ENCODE measurements around the gene ZC3H10. TPM values are rescaled to one million over a fixed set of nuclear protein-coding genes. Genes with fewer than 3 reads are reported as not detected.
"Not testable (repeated sequence)": the region's sequence is repeated elsewhere in the genome, so short reads cannot be mapped to it uniquely, and the experiment has no call there.

ZC3H10 gene
- total RNA-seq, 1 experiment from 2014 or later = 8.2 TPM

- Histone ChIP-seq H3K27me3 (ENCODE audit: control insufficient read depth, insufficient read depth, low read length) (no peaks in the 10 kb centered on the region), H3K4me3 (ENCODE audit: insufficient read depth, low read depth, low read length) (no peak overlapping the region), H3K36me3 (replicated peaks; ENCODE audit: control insufficient read depth, insufficient read depth, low read length) (peaks cover 30% of the 10 kb centered on the region)
- DNase-seq = no peak
These were observed 4.0 kb upstream of the ZC3H10 start for GRCh38 chr12:56114084-56114483.

GRCh38 chr12:56115329-56115728 lies 2.7 kb upstream of the ZC3H10 start:
- H3K27me3 ChIP-seq (ENCODE audit: control insufficient read depth, insufficient read depth, low read length) = no peaks in the 10 kb centered on the region
- peaks cover 23% of the 10 kb centered on the region for H3K36me3 ChIP-seq (replicated peaks; ENCODE audit: control insufficient read depth, insufficient read depth, low read length)
- no peak for DNase-seq
- H3K4me3 ChIP-seq (ENCODE audit: insufficient read depth, low read depth, low read length) = peak overlapping the region; percentile 83

- DNase-seq = peak; percentile 81
- Histone ChIP-seq H3K4me3 (ENCODE audit: insufficient read depth, low read depth, low read length) (peak within 1 kb of the TSS; percentile 83), H3K27me3 (ENCODE audit: control insufficient read depth, insufficient read depth, low read length) (no peaks in the 10 kb centered on the region), H3K36me3 (replicated peaks; ENCODE audit: control insufficient read depth, insufficient read depth, low read length) (peaks cover 19% of the 10 kb centered on the region)
These were observed 1.6 kb upstream of the ZC3H10 start, which contains the start of gene RPL41 for GRCh38 chr12:56116267-56117081. Gene RPL41, plus strand, starts transcription at chr12:56116633.

DNA sequence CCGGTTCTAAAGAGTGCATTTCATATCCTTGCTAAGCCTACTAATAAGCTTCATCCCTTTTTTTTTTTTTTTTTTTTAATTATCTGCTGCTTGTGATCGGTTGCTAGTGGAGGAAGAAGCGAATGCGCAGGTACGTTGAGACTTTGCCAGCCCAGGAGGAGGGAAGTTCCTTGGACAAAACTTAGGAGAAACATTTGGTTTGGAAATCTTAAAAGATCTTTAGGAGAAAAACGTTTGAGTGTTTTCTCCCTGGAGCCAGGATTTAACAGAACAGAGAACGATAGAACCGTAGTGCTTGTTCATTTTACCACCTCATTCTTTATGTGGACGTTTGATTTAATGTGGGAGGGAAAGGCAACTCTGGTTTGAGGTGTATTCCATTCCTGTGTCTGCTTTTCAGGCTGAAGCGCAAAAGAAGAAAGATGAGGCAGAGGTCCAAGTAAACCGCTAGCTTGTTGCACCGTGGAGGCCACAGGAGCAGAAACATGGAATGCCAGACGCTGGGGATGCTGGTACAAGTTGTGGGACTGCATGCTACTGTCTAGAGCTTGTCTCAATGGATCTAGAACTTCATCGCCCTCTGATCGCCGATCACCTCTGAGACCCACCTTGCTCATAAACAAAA lies 872 bp upstream of the ZC3H10 start:
- H3K27me3 ChIP-seq (ENCODE audit: control insufficient read depth, insufficient read depth, low read length); DNase-seq: not testable (repeated sequence)
- Histone ChIP-seq H3K4me3 (ENCODE audit: insufficient read depth, low read depth, low read length) (peak overlapping the region; percentile 83), H3K36me3 (replicated peaks; ENCODE audit: control insufficient read depth, insufficient read depth, low read length) (peaks cover 17% of the 10 kb centered on the region)

DNA sequence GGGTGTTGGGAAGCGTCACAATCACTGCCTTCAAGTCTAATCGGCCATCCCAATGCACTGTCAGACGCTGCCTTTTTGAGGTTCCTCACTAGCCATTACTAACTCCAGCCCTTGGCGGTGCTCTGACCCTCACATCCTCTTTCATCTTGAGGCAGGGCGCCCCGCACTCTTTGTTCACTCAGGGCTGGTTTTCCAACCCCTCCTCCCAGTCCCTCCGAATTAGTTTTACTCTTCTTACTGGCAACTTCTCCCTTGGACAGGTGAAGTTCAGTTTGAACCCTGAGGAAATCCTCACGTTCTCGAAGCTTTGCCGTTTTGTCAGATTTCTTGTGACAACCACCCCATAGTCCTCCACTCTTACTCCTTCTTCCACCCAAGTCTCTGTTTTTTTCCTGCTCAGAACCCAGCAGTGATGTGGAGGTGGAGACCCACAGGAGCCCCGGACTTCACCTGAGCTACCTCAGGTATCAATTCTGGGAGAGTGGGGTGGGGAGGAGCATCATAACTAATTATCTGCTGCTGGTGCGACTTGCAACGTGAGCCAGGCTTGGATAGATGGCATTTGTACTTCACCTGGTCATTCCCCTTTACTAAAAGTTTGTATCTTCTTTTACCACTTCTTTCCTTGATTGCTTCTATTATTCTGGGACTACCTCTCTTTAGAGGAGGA lies 757 bp downstream of the ZC3H10 start:
- no peak for DNase-seq
- H3K36me3 ChIP-seq (replicated peaks; ENCODE audit: control insufficient read depth, insufficient read depth, low read length) = peaks cover 13% of the 10 kb centered on the region

GRCh38 chr12:56119361-56119796 lies 1.3 kb downstream of the ZC3H10 start:
- DNase-seq = peak; percentile 93
- Histone ChIP-seq H3K27me3 (ENCODE audit: control insufficient read depth, insufficient read depth, low read length) (no peaks in the 10 kb centered on the region), H3K36me3 (replicated peaks; ENCODE audit: control insufficient read depth, insufficient read depth, low read length) (peaks cover 13% of the 10 kb centered on the region), H3K4me3 (ENCODE audit: insufficient read depth, low read depth, low read length) (no peak overlapping the region)

More for the DNA sequence above, 757 bp downstream of the ZC3H10 start:
- Histone ChIP-seq H3K4me3 (ENCODE audit: insufficient read depth, low read depth, low read length) (peak overlapping the region; percentile 71), H3K27me3 (ENCODE audit: control insufficient read depth, insufficient read depth, low read length) (no peaks in the 10 kb centered on the region)

GRCh38 chr12:56120158-56120846 lies 2.2 kb downstream of the ZC3H10 start:
- Histone ChIP-seq H3K27me3 (ENCODE audit: control insufficient read depth, insufficient read depth, low read length) (no peaks in the 10 kb centered on the region), H3K36me3 (replicated peaks; ENCODE audit: control insufficient read depth, insufficient read depth, low read length) (peaks cover 13% of the 10 kb centered on the region), H3K4me3 (ENCODE audit: insufficient read depth, low read depth, low read length) (no peak overlapping the region)
- no peak for DNase-seq

DNA sequence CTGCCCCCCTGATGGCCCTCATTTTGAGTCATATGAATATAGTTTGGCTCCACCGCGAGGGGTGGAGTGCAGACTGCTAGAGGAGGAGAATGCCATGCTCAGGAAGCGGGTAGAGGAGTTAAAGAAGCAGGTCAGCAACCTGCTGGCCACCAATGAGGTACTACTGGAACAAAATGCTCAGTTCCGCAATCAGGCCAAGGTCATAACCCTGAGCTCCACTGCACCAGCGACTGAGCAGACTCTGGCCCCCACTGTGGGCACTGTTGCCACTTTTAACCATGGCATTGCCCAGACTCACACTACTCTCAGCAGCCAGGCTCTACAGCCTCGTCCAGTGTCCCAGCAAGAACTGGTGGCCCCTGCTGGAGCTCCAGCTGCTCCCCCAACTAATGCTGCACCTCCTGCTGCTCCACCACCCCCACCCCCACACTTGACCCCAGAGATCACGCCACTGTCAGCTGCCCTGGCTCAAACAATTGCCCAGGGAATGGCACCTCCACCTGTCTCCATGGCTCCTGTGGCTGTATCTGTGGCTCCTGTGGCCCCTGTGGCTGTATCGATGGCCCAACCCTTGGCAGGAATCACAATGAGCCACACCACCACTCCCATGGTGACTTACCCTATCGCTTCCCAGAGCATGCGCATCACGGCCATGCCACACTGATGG lies 3.3 kb downstream of the ZC3H10 start:
- no peak for DNase-seq
- H3K36me3 ChIP-seq (replicated peaks; ENCODE audit: control insufficient read depth, insufficient read depth, low read length) = peaks cover 13% of the 10 kb centered on the region
- H3K4me3 ChIP-seq (ENCODE audit: insufficient read depth, low read depth, low read length) = no peak overlapping the region
- H3K27me3 ChIP-seq (ENCODE audit: control insufficient read depth, insufficient read depth, low read length) = no peaks in the 10 kb centered on the region

DNA sequence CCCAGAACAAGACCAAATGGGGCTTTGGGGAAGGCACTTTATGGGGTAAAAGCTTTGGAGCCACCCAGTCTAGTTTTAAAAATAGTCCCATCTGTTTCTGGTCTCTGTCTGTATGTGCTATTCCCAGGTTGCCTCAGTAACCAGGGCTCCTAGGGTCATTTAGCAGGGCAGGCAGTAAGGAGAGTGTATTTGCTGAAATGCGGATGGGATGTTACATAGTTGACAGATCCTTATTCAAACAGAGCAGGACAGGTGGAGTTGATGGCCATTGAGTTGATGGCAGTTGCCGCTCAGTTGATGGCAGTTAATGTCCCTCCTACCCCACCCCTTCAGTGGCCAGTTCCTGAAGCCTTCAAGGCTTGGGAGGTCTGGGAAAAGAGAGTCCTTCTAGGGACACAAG lies 4.6 kb downstream of the ZC3H10 start:
- Histone ChIP-seq H3K27me3 (ENCODE audit: control insufficient read depth, insufficient read depth, low read length) (no peaks in the 10 kb centered on the region), H3K4me3 (ENCODE audit: insufficient read depth, low read depth, low read length) (no peak overlapping the region), H3K36me3 (replicated peaks; ENCODE audit: control insufficient read depth, insufficient read depth, low read length) (peaks cover 10% of the 10 kb centered on the region)
- no peak for DNase-seq

- DNase-seq = no peak
- Histone ChIP-seq H3K27me3 (ENCODE audit: control insufficient read depth, insufficient read depth, low read length) (no peaks in the 10 kb centered on the region), H3K4me3 (ENCODE audit: insufficient read depth, low read depth, low read length) (no peak overlapping the region), H3K36me3 (replicated peaks; ENCODE audit: control insufficient read depth, insufficient read depth, low read length) (peaks cover 10% of the 10 kb centered on the region)
These were observed 6.1 kb downstream of the ZC3H10 start for GRCh38 chr12:56124133-56124532.

- H3K4me3 ChIP-seq (ENCODE audit: insufficient read depth, low read depth, low read length) = no peak overlapping the region
- DNase-seq = no peak
- no peaks in the 10 kb centered on the region for H3K27me3 ChIP-seq (ENCODE audit: control insufficient read depth, insufficient read depth, low read length)
- peaks cover 12% of the 10 kb centered on the region for H3K36me3 ChIP-seq (replicated peaks; ENCODE audit: control insufficient read depth, insufficient read depth, low read length)
These were observed 8.7 kb downstream of the ZC3H10 start for GRCh38 chr12:56126732-56127239.

GRCh38 chr12:56127485-56127887 lies 9.4 kb downstream of the ZC3H10 start:
- Histone ChIP-seq H3K4me3 (ENCODE audit: insufficient read depth, low read depth, low read length) (peak overlapping the region; percentile 25), H3K36me3 (replicated peaks; ENCODE audit: control insufficient read depth, insufficient read depth, low read length) (peaks cover 19% of the 10 kb centered on the region), H3K27me3 (ENCODE audit: control insufficient read depth, insufficient read depth, low read length) (no peaks in the 10 kb centered on the region)
- peak; percentile 16 for DNase-seq

GRCh38 chr12:56127888-56128669 lies 10.0 kb downstream of the ZC3H10 start, which contains the start of gene ESYT1:
Gene ESYT1, plus strand, starts transcription at chr12:56128267. Its CDS starts 53 bp downstream, at chr12:56128320.
- H3K36me3 ChIP-seq (replicated peaks; ENCODE audit: control insufficient read depth, insufficient read depth, low read length) = peaks cover 20% of the 10 kb centered on the region
- DNase-seq = peak; percentile 97
- H3K27me3 ChIP-seq (ENCODE audit: control insufficient read depth, insufficient read depth, low read length) = no peaks in the 10 kb centered on the region
- peak within 1 kb of the TSS; percentile 88 for H3K4me3 ChIP-seq (ENCODE audit: insufficient read depth, low read depth, low read length)
